Endometrial microvascular endothelial cells (primary cell): ENCODE data around the gene GOLGA6A. TPM values are rescaled to one million over a fixed set of nuclear protein-coding genes. Genes with fewer than 3 reads are reported as not detected.
"Not testable (repeated sequence)": the region's sequence is repeated elsewhere in the genome, so short reads cannot be mapped to it uniquely, and the experiment has no call there.

Experiments
- in situ Hi-C: cut with HindIII; loops from 2 replicates; pipeline ENCODE4 v1.10.0; 2017; ENCODE audit warnings: low sequenced_read_pairs, low pct_unique_long_range_greater_than_20kb; ENCODE audit errors: inconsistent ontology term
- total RNA-seq: library from RNA; depleted of rRNA; stranded (reverse); fragments of >200 nt; gene quantifications from one replicate; pipeline ENCODE4 v1.2.3, GENCODE V29; 2015; ENCODE audit errors: inconsistent ontology term

The GOLGA6A gene
- total RNA-seq, 1 donor from 2014 or later, result 0.84 TPM

DNA sequence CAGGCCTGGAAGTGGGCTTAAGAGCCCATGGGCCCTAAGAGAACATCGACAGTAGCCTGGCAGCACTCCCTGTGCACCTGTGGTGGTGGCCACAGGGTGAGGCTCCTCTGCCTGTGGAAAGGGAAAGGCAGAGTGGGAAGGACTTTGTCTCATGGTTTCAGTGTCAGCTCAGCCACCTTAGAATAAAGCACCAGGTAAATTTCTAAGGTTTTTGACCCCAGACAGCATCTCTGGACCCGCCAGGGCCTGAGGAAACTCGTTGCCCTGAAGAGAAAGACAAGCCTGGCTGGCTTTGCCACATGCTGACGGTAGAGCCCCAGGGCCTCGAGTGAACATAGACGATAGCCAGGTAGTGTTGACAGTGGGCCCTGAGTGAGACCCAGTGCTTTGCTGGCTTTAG is 22.1 kb downstream of the GOLGA6A start:
- in situ Hi-C loops, result no loop called here

DNA sequence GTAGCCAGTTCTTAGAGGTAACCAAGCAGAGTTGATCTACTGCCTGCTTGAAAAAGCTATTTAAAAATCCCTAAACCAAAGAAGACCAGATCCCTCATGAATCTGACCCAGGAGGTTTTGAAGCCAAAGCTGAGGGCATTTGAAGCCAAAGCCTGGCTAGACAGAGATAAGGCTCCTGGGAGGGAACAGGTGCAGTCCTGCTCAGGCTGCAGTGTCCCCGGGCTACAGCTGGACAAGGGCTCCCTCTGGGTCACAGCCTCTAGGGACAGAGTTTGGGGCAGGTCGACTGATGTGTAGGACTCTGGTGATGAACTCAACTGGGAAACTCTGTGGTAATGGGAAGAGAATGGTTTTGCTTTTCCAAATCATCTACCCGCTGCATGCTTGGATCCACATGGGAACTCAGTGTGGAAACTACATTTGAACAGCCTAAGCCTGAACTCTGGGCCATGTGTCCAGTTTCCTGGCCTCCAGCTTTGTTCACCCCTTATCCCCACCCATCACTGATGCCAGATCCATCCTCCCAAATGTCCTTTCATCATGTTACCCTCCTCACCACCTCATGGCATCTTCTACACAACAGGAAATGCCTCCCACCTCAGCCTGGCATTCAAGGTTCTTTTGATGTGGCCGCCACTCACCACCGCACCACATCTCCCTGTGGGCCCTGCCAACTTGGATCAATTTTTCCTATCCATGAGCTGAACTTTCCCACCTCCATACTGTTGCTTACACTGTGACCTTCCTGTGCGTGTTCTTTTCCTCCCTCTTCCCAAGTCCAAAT is 23.1 kb downstream of the GOLGA6A start:
- in situ Hi-C loops, result not testable (repeated sequence)

DNA sequence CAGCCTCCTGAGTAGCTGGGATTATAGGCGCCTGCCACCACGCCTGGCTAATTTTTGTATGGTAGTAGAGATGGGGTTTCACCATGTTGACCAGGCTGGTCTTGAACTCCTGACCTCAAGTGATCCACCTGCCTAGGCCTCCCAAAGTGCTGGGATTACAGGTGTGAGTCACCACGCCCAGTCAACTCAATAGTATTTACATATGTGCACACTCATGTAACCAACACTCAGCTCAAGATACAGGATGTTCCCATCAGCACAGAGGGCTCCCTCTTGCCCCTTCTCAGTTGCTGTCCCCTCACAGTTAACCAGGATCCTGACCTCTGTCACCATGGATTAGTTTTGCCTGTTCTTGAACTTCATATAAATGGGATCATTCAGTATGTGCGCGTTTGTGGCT is 26.0 kb downstream of the GOLGA6A start:
- in situ Hi-C loops, result not testable (repeated sequence)

DNA sequence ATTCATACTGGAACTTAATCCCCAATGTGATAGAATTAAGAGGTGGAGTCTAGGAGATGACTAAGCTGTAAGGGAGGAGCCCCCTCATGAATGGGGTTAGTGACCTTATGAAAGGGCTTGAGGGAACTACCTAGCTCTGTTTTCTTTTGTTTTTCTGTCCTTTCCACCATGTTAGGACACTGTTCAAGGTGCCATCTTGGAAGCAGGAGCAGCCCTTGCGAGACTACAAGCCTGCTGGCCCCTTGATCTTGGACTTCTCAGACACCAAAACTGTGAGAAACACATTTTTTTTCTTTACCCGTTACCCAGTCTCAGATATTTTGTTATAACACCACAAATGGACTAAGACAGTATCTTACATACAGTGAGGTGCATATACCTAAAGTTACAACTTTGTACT is 26.5 kb downstream of the GOLGA6A start:
- in situ Hi-C loops, result no loop called here

DNA sequence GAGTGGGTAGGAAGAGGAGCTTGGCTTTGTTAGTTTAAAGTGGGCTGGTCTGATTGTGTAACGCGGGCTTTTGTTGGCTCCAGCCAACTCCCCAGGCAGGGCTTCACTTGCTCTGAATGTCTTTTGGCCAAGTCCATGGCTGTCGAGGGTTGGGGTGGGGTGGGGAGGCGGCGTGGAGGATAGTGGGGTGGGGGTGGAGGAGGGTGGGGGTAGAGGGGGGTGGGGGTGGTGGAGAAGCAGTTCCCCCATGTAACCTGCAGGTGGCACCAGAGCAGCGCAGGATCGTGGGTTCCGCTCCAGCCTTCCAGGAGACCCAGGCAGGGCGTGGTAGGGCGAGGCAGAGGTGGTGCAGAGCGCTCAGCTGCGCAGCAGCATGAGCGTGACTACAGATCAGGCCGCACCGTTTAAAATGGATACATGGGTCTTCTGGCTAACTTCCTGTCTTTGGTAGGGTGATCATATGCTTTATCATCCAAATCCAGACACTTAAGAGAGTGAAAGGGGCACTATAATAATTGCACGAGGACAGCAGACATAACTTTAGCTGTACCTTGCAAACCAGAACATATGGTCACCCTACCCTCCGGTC is 28.3 kb downstream of the GOLGA6A start:
- in situ Hi-C loops, result no loop called here

DNA sequence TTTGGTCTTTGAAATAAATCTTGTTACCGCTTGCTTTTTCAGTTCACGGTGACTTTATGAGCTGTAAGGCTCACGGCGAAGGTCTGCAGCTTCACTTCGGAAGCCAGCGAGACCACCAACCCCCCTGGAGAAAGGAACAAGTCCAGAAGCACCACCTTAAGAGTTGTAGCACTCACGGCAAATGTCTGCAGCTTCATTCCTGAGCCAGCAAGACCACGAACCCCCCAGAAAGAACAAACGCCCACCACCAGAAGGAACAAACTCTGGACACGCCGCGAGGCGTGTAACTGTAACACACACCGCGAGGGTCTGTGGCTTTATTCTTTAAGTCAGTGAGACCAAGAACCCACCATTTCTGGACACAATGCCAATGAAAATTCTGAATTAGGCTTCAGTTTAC is 28.8 kb downstream of the GOLGA6A start:
- in situ Hi-C loops, result no loop called here

DNA sequence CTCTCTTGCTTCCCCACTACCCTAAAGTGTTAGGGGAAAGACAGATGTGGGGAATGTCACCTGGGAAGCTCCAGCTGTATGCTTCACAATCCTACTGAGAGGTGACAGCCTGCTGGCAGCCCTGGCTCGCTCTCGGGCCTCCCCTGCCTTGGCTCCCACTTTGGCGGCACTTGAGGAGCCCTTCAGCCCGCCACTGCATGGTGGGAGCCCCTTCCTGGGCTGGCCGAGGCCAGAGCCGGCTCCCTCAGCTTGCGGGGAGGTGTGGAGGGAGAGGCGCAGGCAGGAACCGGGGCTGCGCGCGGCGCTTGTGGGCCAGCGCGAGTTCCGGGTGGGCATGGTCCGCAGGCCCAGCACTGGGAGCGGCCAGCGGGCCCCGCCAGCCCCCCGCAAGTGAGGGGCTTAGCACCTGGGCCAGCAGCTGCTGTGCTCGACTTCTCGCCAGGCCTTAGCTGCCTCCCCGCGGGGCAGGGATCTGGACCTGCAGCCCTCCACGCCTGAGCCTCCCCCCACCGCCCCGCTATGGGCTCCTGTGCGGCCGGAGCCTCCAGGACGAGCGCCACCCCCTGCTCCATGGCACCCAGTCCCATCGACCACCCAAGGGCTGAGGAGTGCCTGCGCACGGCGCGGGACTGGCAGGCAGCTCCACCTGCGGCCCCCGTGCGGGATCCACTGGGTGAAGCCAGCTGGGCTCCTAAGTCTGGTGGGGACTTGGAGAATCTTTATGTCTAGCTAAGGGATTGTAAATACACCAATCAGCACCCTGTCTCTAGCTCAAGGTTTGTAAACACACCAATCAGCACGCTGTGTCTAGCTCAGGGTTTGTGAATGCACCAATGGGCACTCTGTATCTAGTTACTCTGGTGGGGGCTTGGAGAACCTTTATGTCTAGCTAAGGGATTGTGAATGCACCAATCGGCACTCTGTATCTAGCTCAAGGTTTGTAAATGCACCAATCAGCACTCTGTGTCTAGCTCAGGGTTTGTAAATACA is 29.8 kb downstream of the GOLGA6A start:
- in situ Hi-C loops, result not testable (repeated sequence)

DNA sequence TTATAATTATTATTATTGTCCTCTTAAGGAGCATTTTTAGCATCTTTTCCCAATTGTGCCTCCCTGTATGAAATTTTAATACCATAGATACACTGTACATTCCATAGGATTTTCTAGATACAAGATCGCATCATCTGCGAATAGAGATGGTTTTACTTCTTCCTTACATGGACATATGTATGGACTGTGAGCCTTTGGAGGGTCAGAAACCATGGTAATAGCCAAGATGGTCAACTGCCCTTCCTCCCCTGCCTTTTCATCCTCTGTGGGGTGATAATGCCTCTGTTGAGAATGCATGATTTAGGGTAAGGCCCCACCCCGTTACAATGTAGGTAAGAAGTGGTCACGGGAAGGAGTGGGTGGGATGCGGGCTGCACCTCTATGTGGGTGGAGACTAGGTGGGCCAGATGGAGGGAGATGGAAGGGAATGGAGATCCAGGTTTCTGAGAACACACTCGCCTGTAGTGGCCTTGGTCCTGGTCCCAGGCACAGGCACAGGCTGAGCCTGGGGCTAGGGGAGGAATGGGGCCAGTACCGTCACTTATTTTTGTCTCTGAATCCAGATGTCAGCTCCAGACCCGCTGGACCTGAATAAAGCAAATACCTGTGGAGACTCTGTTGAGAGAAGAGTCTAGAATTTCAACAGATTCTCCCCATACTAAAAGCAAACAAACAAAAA is 31.7 kb downstream of the GOLGA6A start:
- in situ Hi-C loops, result no loop called here

DNA sequence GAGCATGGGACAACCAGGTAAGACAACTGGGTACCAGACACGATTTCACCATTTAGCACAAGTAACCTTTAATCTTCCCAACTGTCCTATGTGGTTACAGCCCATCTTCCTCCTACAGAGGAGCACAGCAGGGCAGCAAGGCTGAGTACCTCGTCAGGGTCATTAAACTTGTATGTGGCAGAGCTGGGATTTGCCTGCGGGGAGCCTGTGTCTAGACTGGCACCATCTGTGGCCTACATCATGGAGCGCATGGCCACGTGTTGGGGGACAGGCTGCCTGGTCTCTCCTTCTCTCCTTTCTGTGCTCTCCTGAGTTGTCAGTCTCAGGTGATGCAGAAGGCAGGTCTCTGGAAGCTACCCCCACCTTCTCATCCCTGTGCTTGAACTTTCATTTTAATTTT is 32.2 kb downstream of the GOLGA6A start:
- in situ Hi-C loops, result no loop called here

DNA sequence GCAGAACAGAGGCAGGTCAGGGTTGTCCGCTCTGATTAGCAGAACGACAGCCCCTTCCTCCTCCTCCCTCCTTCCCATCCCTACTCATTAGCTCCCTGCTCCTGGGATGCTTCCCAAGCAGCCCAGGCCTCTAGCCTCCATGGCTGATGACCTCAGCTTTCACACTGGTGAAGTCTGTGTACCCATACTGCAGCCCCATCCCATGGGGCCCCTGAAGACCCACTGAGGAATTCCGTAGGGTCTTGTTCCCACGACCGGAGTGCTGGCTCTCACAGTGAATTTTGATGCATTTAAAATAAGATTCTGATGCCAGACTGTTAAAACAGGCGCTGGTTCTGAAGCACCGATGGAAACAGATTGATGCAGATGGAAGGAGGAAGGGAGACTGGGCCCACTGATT is 36.1 kb downstream of the GOLGA6A start:
- in situ Hi-C loops, result no loop called here

DNA sequence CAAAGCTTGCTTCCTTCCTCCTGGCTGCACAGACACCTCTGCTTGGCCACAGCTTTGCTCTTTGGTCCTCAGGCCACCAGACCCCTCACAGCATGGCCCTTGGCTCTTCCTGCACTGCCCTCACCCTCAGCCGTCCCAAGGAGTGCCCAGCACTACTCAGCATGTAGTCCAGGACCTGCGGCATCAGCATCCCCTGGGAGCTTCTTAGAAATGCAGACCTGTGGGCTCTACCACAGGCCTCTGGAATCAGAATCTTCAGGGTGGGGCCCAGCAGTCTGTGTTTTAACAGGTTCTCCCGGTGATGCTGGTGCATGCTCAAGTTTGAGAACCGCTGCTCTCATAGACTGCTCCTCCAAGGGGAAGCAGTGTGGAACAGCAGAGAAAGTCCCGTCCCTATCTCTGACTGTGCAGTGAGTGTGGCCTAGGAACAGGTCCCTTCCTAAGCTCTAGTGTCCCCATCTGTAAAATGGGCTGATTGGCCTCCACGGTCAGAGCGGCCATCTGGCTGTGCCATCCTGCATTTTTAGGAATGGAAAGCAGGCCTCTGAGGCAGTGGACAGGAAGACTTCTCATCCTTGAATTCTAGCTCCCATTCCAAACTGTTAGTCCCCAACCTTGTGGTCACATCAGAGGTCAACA is 36.6 kb downstream of the GOLGA6A start:
- in situ Hi-C loops, result no loop called here

DNA sequence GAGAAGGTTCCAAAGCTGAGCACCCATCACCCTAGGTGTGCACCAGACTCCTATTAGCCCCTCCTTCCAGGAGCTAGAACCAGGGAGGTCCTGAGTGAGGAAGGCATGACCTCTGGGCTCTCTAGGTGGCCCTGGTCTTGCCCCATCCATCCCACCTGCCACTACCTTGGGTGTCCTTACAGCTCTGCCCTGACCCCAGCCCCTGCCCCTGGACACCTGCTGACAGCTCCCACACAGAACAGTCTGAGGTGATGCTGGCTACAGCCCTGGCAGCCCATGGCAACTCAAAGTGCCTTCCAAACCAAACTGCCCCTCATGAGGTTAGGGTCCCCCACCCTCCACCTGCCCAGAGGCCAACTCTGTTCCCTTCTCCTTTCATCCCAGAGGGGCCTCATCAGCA is 37.2 kb downstream of the GOLGA6A start:
- in situ Hi-C loops, result no loop called here

DNA sequence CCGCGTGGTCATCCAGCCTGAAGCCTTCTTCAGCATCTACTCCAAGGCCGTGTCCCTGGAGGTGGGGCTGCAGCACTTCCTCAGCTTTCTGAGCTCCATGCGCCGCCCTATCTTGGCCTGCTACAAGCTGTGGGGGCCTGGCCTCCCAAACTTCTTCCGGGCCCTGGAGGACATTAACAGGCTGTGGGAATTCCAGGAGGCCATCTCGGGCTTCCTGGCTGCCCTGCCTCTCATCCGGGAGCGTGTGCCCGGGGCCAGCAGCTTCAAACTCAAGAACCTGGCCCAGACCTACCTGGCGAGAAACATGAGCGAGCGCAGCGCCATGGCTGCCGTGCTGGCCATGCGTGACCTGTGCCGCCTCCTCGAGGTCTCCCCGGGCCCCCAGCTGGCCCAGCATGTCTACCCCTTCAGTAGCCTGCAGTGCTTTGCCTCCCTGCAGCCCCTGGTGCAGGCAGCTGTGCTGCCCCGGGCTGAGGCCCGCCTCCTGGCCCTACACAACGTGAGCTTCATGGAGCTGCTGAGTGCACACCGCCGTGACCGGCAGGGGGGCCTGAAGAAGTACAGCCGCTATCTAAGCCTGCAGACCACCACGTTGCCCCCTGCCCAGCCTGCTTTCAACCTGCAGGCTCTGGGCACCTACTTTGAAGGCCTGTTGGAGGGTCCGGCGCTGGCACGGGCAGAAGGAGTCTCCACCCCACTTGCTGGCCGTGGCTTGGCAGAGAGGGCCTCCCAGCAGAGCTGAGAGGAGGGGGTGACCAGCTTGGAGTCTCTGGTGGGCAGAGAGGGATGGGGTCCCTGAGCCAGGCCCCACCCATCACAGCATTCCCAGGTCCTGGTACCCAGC is 37.9 kb downstream of the GOLGA6A start:
- in situ Hi-C loops, result no loop called here

DNA sequence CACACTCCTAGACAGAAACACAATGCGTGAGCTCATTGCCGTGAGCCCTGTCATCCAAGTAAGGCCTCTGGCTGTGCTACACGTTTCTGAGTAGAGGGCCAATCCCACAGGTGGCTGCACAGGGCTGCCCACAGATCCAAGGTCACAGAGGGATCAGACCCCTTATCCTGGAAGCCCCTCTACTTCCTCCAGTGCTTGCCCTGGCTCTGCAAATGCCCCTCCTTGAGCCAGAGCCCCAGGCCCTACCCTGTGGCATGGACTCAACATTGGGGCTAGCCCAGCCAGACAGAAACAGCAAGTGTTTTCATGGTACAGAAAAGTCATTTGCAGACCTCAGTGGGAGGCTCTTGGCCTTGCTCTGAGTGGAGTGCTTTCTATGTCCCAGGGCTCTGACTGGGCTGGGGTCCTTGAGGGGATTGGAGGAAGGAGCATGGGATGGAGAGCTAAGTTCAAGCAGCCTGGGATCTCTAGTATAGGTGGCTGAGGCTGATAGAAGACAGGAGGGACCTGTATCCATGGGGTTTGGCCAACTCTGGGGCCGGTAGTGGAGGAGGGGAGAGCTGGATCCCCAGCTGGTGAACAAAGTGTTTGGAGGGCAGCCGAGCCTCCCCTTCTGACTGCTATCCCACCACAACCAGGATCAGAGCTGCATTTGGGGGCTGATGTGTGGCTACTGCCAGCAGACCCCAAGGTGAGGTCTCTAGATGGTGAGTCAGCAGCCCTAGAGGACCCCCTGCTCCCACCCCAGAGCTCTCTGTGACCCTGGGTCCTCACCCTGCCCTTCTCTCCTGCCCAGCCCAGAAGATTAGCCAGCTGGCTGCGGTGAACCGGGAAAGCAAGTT is 38.7 kb downstream of the GOLGA6A start:
- in situ Hi-C loops, result no loop called here

DNA sequence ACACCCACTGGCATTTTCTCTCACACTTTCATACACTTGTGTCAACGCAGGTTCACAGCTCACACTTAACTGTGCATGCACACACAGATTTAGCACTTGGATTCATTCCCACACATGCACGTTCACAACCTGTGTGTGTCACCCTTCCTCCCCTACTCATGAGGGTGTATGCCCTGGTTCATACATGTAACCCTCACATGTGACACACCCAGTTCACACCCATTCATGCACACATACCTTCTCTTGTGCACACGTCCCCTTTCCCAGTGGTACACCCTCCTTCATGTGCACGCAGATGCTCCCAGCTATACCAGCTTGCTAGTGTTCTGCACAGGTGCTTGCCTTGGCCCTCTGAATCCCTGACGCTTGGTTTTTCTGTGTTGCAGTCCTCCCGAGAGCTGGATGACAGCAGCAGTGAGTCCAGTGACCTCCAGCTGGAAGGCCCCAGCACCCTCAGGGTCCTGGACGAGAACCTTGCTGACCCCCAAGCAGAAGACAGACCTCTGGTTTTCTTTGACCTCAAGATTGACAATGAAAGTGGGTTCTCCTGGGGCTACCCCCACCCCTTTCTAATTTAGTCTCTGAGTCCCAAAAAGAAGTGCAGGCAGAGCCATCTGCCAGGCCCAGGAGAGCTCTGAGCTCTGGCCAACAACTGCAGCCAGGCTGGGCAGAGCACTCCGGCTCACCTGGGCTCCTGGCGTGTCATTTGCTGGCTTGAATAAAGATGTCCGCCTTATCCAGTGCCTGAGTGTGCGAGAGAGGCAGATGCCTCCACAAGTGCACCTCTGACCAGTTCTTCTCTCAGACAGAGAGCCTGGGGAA is 39.5 kb downstream of the GOLGA6A start:
- in situ Hi-C loops, result no loop called here

DNA sequence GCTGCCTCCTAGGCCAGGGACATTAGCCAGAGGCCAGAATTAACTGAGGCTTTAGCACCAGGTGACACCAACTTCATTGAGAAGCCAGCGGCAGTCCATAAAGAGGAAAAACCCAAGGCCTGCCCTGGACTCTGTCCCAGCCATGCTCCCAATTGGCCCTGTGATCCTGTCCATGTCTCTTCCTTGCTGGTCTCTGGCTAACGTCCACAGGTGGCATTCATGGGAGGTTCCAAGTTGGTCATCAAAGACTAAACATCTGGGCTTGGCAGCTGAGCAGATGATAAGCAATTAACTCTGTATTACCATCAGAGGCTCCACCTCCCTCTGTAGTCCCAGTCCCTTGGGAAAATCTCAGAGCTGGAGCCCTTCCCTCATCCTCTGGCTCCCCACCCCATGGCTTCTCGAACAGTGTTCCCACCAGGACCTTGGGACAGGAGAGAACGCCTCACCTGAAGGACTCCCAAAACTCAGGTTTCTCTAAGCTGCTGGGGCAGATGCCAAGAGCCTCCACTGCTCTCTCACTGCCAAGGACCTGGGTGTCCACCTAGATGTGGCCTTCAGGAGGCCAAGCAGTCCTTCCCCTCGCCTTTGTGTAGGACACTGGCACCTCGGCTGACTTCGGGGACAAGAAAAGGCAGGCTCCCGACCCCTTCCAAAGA is 40.4 kb downstream of the GOLGA6A start:
- in situ Hi-C loops, result no loop called here
